ENCODE results near the gene ITGB3. TPM values are rescaled to one million over a fixed set of nuclear protein-coding genes. Genes with fewer than 3 reads are reported as not detected.
A peak's percentile ranks its signal among the peaks of the same experiment; 100 is the strongest.
"Not testable (repeated sequence)": the region's sequence is repeated elsewhere in the genome, so short reads cannot be mapped to it uniquely, and the experiment has no call there.

ITGB3 gene
- total RNA-seq: 506 and 529 TPM in 2 replicates

GRCh38 chr17:47253541-47254402 lies at the start of gene ITGB3:
TSS of gene ITGB3 (plus strand) at chr17:47253827. CDS start at chr17:47253862, 35 bp downstream.
- no peak for DNase-seq (ENCODE audit: low read depth)

DNA sequence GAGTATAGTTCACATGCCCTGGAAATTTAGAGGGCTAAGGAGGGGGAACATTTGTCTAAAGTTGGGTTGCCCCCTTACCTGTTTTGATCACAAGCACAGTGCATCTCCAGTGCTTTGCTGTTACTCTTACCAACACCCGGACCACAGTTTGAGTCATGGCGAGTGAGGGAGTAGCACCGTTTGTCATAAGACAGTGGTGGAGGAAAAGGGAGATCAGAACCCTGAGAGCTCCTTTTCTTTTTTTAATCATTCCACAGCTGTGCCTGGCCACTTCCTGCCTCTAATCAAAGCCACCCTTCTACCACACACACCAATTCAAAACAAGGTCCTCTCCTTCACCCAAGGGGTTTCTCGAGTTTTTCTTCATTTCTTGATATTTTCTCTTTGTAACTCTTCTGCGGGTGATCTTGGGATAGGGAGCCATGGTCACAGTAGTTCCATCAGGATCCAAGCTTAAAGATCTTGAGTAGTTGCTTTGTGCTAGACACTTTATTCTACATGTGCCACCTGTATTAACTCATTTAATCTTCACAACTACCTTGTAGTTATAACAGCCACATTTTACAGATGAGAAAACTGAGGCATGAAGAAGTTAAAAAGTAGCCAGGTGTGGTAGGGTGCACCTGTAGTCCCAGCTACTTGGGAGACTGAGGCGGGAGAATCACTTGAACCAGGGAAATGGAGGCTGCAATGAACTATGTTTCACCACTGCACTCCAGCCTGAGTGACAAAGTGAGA lies 49.5 kb upstream of the ITGB3 start:
- DNase-seq (ENCODE audit: low read depth): peak; percentile 59

DNA sequence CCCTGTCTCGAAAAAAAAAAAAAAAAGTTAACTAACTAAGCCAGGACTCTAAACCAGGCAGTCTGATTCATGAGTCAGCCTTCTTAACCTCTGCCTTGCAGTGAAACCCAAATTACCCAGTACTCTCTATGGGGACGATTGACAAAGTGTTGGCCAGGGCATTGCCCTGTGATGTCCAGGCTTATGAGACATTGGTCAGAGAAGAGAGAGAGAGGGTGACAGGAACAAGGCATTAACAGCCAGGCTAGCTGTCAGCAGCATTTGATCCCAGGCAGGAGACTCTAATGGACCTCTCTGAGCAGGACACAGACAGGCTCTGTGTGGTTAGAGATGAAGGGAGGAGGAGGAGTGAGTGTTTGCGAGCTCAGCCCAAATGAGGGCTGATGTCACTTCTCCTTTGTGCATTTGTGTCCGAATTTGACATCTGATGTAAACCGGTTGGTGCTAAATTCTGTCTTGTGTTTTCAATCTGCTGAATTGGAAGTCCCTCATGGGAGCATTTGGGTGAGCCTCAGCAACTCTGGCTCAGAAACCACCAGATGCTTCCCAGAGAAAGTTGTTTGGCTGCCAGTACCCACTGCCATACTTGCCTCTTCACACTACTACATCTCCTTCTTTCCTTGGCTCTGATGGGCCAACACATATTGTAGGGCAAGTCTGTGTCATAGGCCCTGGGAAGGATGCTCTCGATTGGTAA lies 48.8 kb upstream of the ITGB3 start:
- peak; percentile 89 for DNase-seq (ENCODE audit: low read depth)

- DNase-seq (ENCODE audit: low read depth): peak; percentile 98
These were observed 48.1 kb upstream of the ITGB3 start for GRCh38 chr17:47205419-47205963.

GRCh38 chr17:47207143-47208067 lies 46.2 kb upstream of the ITGB3 start:
- DNase-seq (ENCODE audit: low read depth): no peak

DNA sequence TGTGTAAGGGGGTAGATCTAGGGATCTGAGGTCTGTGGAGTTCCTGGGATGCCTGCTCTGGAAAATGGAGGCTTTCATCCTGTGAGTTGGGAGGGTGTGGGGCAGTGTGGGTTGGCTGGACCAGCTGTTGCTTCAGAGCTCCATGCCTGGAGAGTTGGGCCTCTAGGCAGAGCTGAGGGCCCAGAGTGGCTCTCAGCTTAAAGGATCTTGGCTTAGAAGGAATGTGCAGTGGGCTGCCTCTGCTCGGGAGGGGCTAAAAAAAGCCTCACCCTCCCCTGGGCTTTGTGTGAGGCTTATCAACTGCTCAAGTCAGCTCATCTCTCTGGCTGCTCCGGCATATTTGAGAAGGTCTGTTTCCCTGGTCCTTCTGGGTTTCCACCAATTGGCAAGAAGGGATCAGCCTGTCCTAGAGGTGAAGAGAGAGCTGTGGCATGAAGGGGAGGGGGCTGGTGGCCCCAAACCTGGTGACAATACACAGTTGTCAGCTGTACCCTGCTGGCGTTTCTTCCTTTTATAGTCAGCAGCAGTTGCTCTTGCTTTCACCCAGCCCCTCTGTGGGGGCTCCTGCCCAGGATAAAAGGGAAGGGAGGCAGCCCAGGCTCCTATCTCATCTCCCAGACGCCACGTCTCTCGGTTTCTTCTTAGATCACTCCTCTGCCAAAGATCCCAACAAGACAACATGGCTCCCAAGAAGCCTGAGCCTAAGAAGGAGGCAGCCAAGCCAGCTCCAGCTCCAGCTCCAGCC lies 44.7 kb upstream of the ITGB3 start, which contains the start of gene MYL4:
Gene MYL4 (plus strand): TSS at position 605 of the 745 bp plus-strand sequence. CDS start 75 bp downstream, at position 680.
- DNase-seq (ENCODE audit: low read depth): no peak

DNA sequence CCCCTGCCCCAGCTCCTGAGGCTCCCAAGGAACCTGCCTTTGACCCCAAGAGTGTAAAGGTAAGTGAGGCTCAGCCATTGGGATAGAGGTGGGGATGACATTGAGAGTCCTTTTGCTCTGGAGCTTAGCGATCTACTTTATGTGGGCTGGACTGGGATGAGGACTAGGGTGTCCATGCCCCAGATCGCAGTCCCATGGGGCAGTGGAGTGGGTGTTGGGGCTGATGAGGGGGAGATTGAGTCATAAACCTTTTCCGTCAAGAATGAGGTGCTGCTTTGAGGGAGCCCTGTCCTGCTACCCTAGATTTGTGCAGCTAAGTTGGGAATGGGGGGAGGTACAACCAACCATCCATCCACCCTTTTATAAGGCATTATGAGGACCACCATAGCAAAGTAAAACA lies 44.1 kb upstream of the ITGB3 start:
- no peak for DNase-seq (ENCODE audit: low read depth)

DNA sequence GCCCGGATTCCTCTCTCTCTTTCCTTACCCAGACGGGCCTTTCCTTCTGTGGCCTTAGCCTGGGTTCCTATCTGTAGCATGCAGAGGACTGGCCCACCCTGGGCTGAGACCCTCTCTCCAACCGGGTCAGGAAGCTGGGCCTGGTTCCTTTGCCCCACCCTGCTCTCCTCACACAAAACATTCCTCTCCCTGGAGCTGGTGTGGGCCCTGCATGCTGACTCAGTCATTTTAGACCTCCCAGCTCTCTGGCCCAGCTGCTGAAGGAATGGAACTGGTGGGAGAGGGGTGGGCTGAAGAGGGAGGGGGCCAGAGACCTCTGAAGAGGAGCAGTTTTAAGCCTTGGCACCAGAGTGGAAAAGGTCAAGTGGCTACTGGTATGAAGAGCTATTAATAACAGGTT lies 43.5 kb upstream of the ITGB3 start:
- DNase-seq (ENCODE audit: low read depth): no peak

DNA sequence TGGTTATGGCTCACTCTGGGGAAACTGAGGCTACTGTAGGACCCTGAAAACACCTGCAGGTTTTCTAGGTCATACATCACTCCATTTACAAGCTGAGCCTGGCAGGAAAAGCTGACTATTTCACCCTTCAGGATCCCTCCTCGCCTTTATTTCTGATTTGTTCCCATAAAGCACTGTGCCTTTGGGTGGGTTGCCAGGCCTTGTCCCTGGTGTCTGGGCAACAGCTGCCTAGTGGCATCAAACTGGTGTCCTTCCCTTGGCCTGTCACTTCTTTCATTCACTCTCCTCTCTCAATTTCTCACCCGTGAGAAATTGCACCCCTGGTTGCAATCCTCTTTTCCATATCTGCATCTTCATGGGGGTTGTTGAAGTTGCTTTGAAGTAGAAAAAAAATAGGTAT lies 42.8 kb upstream of the ITGB3 start:
- DNase-seq (ENCODE audit: low read depth): no peak

DNA sequence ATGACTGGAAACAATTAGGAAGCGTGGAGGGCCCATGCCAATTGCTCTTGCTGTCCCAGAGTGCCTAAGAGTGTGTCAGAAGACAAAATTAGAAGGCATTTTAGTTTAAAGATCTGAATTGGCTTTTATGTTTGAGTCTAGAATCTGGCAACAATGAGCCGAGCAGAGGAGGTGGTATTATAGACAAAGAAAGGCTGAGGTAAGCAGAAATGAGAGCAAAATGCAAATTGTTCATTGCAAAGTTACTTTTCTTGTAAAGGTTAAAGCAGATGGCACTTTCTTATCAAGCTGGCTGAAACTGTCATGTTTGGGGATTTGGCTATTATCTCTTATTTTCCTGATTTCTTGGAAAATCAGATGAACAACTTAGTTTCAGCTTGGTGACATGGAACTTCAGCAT lies 41.2 kb upstream of the ITGB3 start:
- no peak for DNase-seq (ENCODE audit: low read depth)

DNA sequence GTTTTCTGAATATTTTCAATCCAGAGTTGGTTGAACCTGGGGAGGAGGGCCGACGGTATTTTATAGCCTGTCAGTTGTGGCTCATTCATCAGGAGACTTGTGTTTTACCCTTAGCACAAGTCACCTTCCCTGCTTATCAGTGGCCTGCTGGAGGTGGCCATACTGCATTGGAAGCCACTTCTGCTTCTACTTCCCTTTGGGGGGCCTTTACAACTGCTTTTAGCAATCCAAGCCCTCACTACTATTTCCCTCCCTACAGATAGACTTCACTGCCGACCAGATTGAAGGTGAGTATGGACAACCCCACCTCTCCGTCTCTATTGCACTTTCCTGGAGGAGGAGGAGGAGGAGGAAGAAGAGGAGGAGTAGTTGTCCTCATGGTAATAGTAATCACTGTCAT lies 40.1 kb upstream of the ITGB3 start:
- no peak for DNase-seq (ENCODE audit: low read depth)

- no peak for DNase-seq (ENCODE audit: low read depth)
These were observed 38.7 kb upstream of the ITGB3 start for GRCh38 chr17:47214931-47215330.

GRCh38 chr17:47216821-47217220 lies 36.8 kb upstream of the ITGB3 start:
- not testable (repeated sequence) for DNase-seq (ENCODE audit: low read depth)

- DNase-seq (ENCODE audit: low read depth): not testable (repeated sequence)
These were observed 36.3 kb upstream of the ITGB3 start for GRCh38 chr17:47217279-47217678.

DNA sequence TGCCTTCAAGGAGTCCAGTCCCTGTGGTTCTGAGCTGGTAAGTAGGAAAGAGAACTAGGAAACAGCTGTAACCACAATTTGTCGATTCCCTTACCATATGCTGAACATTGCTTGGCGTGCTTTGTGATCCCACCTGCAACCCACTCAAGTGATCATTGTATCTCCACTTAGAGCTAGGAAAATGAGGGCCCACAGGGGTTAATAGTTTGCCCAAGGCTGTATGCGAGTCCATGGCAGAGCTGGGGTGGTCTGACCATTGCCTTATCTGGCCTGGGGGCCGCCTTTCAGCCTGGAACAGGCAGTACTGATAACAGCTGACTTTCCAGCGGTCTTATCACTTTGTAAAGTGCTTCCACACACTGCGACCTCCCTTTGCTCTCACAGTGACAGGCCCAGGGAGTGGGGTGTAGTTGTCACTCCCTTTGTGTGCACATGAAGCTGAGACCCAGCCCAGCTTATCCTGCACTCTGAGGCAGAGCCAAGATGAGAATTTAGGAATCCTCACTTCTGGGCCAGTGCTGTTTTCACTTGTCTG lies 34.7 kb upstream of the ITGB3 start:
- no peak for DNase-seq (ENCODE audit: low read depth)

GRCh38 chr17:47219621-47220475 lies 33.8 kb upstream of the ITGB3 start:
- no peak for DNase-seq (ENCODE audit: low read depth)

GRCh38 chr17:47220531-47220999 lies 33.1 kb upstream of the ITGB3 start:
- DNase-seq (ENCODE audit: low read depth): peak; percentile 82

GRCh38 chr17:47221154-47221553 lies 32.5 kb upstream of the ITGB3 start:
- no peak for DNase-seq (ENCODE audit: low read depth)

GRCh38 chr17:47222047-47222446 lies 31.6 kb upstream of the ITGB3 start:
- DNase-seq (ENCODE audit: low read depth): no peak

All from renal cortical epithelial cell (primary cell).